SW 1271 (cell line): ENCODE results near the gene KRT16.
"Not testable (repeated sequence)": the region's sequence is repeated elsewhere in the genome, so short reads cannot be mapped to it uniquely, and the experiment has no call there.

ENCODE experiments used
- DNase-seq, 2 experiments: peaks; one replicate each; lab custom pipeline; 2025; lab: John Stamatoyannopoulos, UW

KRT16 gene

DNA sequence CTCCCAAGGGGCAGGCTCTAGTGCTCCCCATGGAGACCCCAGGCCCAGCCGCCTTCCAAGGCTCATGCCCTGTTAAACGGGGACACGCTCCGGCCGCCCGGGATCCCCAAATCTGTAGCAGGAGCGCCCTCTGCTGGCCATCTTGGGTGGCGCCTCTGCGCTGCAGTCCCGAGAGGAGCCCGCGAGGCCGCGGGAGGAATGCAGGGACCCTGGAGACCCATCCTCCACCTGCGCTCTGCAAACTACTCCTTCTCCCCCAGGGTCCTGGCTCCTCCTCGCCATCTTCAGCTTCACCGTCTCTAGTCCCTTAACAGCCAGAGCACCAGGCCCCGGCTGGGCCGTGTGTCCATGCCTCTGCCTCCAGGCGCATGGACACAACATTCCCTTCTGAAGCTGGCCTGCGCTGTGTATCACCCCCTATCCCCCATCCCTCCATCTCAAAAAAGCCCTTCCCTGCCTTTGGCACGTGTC, 35.4 kb upstream of the KRT16 start:
- DNase-seq = peak in 1 of 2 experiments; percentile 49

DNA sequence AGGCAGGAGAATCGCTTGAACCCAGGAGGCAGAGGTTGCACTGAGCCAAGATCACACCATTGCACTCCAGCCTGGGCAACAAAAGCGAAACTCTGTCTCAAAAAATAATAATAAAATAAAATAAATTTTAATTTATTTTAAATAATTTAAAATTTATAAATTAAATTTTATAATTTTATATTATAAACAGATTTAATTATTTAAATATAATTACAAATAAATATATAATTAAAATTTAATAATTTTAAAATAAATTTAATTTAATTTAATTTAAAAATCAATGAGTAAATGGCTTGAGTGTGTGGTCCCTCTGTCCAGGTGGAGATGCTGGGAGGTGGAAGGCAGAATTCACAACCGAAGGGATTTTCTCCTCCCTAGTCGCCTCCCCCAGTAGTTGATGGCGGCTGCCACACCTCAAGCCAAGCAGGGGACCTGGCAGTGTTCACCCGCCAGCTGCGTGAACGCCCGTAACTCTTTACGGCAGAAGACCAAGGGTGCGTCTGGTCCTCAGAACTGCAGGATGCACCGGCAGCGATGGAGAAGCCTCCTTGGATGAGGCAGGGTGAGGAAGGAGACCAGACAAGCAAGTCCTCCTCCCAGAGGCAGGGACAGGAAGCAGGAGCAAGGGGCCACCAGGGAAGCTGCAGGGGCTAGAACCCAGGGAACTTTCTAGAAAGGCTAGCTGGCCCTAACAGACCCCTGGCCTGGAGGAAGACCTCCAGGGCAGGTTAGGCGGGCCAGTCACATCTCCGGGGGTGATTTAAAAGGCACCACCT, 34.7 kb upstream of the KRT16 start:
- no peak for DNase-seq

DNA sequence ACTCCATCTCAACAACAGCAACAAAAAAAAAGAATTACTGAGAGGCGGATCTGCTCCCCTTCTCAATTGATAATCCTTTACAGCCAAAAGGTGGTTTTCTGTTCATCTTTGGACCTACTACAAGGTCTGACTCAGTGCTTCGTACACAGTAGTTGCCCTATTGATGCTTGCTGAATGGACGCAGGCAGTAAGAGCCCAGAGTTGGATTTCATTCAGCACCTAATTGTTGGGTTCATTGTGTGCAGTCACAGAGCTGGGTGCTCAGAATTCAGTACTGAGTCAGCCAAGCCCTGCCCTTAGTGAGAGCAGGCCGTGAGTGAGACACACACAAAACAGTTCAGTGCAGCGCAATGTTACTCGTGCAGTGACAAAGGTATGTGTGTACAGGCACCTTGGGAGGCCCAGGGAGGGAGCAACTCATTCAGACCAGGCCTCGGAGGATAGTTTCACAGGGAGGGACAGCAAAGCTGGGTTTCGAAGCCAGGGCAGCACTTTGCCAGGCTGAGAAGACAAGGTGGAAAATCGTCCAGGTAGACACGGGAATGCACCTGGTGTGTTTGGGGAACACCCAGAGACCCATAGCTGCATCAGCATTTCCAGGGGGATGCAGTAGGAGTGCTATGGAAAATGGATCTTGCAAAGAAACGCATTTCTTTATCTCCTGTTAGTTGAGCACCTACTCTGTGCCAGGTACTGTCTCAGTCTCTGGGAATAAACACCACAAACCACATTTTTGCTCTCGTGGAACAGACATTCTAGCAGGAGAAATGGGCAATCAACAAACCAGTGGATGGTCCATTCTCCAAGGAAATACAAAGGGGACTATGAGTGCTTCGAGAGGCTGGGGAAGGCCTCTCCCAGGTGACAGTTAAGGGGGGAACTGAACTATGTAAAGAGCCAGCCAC, 29.9 kb upstream of the KRT16 start:
- DNase-seq = no peak

DNA sequence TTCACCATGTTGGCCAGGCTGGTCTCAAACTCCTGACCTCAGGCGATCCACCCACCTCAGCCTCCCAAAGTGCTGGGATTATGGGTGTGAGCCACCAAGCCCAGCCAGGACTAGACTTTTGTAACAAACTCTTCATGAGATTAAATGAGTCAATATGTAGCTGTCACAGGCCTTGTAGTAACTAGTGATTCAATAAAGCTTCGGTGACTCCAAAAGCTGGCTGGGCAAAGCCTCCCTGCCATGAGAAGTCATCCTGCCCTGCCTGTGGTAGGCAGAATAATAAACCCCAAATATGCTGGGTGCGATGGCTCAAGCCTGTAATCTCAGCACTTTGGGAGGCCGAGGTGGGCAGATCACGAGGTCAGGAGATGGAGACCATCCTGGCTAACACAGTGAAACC, 28.0 kb upstream of the KRT16 start:
- not testable (repeated sequence) for DNase-seq

DNA sequence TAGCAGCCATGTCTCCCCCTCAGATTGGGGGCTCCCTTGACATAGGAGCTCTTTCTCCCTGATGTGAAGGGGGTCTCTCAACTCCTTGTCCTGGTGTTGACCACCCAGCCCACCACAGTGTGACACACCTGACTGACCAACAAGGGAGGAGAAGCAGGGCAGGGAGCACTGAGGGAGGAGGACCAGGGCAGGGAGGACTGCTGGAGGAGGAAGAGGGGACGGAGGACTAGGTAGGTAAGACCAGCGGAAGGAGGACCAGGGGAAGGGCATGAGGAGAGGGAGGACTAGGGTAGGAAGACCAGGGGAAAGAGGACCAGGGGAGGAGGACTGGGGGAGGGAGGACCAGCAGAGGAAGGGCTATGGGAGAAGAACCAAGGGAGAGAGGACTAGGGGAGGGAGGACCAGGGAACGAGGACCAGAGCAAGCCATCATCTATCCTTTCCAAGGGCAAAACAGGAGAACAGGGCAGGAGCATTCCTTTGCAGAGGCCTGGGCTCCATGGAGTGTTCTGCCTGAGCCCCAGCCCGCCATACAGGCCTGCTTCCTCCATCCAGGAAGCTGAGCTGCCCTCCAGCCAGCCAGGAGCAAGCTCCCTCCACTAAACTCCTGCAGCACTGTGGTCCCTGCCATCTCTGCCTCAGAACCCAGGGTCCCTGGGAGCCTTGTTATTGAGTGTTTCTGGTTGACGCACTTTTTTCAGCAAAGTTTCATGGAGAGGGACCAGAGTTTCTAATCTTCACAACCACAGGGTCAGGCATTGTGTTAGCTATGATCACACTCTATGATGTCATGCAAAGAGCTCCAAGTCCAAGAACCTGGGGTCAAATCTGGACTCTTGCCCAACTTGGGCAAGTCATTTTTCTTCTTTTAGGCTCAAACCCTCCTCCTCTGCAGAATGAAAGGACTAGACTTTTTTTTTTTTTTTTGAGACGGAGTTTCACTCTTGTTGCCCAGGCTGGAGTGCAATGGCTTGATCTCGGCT, 27.2 kb upstream of the KRT16 start:
- no peak for DNase-seq

DNA sequence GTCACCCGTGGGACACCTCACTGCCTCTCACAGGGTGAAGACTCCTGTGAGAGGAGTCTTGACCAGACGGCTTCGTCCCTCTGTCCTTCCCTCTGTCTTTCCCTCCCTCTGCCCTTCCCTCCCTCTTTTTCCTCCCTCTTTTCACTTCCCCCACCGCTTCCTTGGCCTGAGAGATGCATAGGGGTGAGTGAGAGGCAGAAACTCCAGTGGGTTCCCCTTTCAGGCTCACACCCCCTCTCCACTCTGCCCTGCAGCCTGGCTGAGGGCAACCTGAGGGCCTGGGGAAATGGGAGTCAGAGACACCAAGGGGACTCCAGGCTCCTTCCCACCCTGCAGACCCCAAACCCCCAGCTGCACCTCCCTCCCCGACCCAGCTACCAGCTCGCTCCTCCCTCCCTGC, 26.4 kb upstream of the KRT16 start:
- DNase-seq = no peak

DNA sequence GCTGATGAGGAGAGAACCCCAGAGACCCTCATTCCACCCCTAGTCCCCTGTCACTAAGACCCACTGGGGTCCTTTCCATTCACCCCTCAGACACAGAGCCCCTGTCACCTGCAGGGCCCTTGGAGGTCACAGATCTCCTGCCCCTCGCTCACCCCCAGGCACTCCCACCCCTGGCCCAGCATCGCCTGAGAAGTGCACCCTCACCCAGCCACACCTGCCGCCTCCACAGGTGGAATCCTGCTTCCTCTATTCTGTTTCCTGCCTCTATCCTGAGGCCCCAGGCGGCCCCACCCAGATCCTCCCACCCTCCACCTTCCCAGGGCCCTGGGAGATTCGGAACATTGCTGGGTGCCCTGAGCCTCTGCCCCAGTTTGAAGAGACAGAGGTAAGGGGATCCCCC, 25.6 kb upstream of the KRT16 start:
- DNase-seq = no peak

DNA sequence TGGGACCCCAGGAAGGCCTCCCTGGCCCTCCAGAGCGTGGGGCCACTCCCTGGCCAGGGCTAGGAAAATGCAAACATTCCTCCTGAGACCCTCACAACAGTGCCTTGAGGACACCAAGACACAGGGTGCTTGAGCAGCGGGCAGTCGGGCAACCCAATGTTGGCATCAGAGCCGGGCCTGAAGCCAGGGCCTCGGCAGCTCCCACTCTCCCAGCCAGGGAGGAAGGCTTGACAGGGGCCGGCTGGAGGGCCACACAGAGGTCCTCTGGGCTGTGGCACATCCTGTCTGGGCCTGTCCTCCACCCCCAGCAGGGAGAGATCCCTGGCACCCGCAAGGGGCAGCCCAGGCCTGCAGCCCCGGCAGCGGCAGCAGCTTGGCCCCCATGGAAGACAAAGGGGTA, 24.1 kb upstream of the KRT16 start:
- no peak for DNase-seq

DNA sequence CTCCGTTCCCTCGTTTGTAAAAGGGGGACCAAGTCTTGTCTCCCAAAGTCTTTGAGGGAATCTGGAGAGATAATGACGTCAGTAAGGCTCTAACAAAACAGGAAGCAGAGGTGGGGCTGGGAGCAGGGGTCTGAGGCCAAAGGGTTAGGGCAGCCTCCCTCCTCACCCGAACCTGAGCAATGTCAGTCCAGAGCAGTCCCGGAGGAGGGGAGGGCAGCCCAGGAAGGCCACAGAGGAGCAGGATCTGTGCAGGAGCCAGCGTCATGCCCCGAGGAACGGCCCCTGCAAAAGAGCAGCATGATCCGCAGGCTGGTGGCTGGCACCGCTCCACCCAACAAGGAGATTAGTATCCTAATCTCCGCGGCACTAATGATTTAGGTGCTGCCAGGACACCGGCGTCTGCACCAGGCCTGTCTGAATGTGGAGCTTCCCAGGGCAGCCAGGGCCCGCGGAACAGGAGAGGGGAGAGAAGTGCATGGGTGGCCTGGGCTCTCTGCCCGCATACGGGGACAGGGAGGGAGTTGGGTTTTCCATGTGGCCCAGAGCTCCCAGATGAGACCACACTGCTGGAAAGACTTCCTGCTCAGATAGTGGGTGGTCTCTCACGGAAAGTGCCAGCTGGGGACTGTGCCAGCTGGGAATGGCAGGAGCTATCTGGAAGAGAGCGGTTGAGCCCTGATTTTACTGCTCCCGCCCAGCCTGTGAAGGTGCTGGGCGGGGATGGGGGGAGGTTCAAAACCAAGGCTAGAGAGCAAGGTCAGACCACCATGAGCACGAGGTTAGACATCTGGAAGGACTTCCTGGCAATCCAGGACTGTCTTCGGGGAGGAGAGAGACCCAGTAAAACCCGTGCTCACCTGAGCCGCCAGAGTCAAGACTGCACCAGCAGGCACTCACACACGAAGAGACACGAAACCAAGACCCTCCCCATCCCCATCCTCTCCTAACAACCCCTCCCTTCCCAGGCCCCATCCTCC, 22.8 kb upstream of the KRT16 start:
- no peak for DNase-seq

DNA sequence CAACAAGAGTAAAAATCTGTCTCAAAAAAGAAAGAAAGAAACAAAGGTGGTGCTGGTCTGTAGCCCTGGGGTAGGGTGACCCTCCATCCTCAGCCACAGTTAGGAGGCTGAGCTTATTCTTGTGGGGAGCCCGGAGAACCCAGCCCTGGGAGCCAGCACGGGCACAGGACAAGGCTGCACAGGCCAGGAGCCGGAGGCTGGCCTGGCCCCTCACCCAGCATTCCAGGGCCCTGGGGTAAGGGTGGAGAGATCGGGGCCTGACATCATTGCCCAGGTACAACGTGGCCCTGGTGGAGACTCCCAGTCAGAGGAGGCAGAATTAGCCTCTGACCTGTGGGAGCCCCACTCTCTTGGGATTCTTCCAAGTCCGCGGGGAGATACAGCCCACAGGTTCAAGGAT, 22.1 kb upstream of the KRT16 start:
- DNase-seq = no peak

DNA sequence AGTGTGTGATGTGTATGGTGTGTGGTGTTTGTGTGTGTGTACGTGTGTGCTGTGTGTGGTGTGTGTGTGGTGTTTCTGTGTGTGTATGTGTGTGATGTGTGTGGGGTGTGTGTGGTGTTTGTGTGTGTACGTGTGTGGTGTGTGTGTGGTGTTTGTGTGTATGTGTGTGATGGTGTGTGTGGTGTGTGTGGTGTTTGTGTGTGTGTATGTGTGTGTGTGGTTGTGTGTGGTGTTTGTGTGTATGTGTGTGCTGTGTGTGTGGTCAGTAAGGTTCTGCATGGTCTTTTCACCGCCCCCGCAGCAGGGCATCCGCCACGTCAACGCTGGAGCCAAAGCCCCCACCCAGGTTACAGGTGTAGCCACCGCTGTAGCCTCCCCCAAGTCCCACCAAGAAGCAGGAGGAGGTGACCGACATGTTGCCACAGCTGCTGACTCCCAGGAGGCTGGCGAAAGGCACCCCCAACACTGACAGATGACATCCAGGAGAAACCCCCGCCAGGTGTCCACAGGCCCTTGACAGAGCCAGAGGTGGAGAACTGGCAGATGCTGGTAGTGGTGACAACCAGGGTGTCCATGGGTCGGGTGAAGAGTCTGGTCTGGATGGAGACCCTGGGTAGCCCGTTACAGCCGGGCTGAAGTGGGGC, 21.1 kb upstream of the KRT16 start:
- DNase-seq = no peak

DNA sequence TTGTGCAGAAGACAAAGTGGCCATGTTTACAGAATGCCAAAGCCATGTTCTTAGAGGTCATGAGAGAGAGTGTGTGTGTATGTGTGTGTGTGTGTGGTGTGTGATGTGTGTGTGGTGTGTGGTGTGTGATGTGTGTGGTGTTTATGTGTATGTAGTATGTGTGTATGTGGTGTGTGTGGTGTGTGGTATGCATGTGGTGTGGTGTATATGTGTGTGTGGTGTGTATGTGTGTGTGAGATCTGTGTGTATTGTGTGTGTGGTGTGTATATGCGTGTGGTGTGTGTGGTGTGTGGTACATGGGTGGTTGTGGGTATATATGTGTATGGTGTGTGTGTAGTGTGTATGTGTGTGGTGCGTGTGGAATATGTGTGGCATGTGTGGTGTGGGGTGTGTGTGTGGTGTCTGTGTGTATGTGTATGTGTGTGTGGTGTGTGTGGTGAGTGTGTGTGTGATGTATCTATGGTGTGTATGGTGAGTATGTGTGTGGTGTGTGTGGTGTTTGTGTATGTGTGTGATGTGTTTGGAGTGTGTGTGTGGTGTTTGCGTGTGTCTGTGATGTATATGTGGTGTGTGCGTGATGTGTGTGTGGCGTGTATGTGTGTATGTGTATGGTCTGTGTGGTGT, 20.0 kb upstream of the KRT16 start:
- DNase-seq = no peak

DNA sequence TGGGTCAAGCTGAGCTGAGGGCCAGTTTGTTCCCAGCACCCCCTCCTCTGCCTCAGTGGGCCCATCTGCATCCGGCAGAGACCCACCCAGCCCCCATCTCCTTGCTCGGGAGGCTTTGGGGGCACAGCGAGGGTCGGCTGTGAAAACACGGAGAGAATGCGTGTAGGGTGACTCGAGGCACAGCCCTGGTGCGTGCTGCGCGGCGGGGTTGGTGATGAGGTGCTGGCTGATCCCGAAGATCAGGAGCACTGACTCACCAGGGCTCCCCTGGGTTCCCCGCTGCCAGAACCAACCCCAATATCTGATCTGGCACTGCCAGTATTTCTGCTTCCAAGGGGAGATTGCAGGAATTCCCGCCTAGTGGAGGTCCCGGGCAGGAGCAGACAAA, 19.3 kb upstream of the KRT16 start:
- no peak for DNase-seq

DNA sequence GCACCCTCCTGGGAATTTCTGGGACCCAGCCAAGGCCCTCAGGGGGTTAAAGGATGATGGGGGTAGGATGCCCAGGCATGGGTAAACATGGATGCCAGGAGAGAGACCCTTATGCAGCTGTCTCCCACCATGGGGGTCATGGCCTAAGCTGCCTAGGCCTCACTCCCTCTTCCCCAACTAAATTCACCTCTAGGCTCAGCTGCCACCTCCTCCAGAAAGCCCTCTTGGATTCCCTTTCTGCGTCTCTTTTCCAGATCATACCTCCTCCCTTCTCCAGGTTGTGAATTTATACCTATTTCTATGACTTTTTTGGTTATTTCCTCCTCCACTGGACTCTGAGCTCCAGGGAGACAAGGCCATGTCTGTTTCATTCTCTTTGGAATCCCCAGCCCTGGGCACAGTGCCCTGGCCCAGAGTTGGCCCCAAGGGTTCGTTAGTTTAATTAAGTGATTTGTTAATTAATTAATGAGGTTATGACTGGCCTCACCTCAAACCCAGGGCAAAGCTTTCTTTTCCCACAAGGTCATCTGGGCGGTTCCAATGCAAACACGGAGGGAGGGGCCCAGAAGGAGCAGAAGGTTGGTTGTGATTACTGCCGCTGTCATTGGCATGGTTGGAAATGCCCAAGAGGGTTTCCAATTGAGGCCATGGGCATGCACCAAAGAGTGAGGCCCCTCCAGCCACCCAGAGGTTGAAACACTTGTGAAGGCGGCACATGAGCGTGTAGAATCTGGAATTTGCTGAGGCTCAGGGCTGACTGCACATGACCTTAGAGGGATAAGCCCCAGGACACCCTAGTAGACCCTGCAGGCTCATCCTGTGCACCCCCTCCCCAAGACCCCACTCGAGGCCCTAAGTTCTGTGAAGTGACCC, 18.7 kb upstream of the KRT16 start:
- DNase-seq = no peak

DNA sequence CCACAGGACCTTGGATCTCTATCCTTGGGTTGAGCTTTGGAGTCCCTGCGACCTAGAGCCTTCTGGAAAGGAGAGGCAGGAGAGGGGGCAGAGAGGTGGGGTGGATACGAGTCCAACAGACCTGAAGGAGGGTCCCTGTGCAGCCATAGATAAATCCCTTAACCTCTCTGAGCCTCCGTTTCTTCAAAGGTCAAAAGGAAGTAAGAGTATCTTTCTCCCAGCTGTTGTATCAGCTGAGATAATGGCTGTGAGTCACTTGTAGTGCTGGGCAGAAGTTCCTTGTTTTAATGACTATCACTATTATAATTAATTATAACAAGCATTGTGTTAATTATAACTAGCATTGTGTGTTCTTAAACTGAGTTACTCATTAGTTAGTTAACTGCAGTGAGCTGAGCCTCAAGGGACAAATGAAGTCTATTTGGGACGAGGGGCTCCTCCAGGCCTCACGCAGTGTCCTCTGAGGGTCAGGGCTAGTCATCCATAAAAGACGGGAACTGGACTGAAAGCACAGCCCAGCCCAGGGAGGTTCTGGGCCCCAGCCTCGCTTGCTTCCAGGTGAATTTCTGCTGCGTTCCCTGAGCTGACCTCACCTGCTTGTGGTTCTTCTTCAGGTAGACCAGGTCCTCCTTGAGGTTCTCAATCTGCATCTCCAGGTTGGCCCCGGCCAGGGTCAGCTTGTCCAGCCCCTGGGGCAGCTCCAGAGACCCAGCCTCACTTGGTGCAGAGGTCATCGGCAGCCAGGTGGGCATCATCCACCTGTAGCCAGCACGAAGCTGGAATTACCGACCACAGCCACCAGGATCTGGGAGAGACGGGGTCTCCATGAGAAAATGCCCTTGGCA, 17.5 kb upstream of the KRT16 start:
- DNase-seq = no peak

DNA sequence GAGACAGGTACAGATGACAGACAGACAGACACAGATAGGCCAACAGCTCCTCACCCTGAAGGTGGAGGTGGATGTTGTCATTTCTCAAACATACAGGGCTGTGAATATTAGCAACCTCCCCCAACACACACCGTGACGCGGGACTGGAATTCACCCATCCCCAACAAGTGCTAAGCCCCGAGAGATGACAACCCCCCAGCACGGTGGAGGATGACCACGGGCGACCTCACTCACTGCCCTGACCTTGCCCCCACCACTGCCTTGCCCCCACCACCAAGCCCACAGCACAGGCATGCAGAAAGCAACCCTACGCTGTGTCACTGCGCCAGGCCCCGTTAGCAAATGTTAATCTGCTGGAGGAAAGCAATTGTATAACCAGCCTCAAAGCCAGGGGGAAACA, 16.7 kb upstream of the KRT16 start:
- DNase-seq = no peak

DNA sequence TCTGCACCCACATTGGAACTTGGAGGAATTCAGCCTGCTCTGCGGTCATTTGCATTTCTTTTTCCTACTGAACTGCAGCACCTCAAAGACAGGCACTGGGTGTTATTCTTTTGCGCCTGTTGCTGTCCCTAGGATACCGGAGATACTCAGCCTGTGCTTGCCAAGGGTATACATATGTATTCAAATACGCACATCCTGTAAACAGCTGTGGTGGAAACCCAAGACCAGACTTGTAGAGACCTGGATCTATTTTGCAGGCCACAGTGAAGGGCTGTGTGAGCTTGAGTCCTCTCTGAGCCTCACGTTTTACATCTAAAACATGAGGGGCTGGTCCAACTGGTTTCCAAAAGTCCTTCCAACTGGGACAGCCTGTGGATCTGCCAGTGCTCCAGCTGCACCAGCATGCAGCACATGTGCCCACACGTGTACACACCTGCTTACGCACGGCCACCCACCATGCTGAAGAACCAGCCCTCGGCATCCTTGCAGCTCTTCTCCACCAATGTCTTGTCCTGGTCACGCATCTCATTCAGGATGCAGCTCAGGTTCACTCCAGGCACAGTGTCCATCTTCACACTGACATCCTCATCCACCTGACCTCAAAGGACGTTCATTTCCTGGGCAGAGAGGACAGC, 16.2 kb upstream of the KRT16 start:
- DNase-seq = not testable (repeated sequence)

DNA sequence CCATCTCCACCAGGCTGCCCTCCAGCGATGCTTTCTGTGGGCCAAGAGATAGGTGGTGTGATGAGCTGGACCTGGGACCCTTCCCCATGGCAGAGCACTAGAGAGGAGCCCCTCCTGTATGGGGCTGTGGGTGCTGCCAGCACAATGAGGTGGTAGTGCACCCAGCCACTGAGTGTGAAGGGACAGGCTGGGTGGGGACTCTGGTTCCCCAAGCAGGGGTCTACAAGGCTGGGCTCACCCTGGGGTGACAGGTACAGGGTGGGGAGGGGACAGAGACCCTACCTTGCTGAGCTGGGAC, 15.5 kb upstream of the KRT16 start:
- DNase-seq = not testable (repeated sequence)
